HG02763 (cell line): ENCODE results near the gene ITGA11.

ENCODE experiments used
- ATAC-seq: cut with Tn5 transposase; IDR thresholded peaks from one replicate; pipeline ENCODE4 v1.9.1; 2021; ENCODE audit warnings: mild to moderate bottlenecking, moderate library complexity; ENCODE audit not compliant: unreplicated experiment

ITGA11 gene, protein sequence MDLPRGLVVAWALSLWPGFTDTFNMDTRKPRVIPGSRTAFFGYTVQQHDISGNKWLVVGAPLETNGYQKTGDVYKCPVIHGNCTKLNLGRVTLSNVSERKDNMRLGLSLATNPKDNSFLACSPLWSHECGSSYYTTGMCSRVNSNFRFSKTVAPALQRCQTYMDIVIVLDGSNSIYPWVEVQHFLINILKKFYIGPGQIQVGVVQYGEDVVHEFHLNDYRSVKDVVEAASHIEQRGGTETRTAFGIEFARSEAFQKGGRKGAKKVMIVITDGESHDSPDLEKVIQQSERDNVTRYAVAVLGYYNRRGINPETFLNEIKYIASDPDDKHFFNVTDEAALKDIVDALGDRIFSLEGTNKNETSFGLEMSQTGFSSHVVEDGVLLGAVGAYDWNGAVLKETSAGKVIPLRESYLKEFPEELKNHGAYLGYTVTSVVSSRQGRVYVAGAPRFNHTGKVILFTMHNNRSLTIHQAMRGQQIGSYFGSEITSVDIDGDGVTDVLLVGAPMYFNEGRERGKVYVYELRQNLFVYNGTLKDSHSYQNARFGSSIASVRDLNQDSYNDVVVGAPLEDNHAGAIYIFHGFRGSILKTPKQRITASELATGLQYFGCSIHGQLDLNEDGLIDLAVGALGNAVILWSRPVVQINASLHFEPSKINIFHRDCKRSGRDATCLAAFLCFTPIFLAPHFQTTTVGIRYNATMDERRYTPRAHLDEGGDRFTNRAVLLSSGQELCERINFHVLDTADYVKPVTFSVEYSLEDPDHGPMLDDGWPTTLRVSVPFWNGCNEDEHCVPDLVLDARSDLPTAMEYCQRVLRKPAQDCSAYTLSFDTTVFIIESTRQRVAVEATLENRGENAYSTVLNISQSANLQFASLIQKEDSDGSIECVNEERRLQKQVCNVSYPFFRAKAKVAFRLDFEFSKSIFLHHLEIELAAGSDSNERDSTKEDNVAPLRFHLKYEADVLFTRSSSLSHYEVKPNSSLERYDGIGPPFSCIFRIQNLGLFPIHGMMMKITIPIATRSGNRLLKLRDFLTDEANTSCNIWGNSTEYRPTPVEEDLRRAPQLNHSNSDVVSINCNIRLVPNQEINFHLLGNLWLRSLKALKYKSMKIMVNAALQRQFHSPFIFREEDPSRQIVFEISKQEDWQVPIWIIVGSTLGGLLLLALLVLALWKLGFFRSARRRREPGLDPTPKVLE

DNA sequence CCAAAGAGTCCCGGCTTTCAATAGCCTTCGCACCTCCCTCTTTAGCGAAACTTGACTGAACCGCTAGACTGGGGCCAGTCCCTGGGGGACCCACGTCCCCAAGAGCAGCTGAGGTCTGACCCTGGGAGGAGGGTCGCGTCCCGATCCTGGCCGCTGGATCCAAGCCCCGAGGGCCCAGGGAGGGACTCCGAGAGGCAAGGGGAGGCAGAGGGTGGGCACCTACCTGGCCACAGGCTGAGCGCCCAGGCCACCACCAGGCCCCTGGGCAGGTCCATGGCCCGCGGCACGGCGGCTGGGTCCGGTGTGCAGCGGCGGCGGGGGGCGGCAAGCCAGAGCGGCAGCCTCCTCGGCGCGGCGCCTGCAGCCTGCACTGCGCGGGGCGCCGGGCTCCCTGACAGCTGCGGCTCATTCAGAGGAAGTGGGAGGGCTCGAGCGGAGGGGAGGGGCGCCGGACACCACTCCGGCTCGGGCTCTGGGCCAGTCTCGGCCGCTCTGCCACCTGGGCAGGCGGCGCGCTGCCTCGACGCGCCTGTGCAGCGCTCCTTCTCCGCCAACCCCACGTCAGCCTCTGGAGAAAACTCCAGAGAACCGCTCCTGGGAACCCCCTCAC, at the start of gene ITGA11:
Gene ITGA11 (minus strand): TSS at position 372 of the 610 bp plus-strand sequence. CDS start 97 bp downstream, at position 275.
- ATAC-seq, result no peak

- no peak for ATAC-seq
Observed at GRCh38 chr15:68481321-68481720, 49.4 kb upstream of the ITGA11 start.

- no peak for ATAC-seq
Observed at GRCh38 chr15:68480296-68480695, 48.3 kb upstream of the ITGA11 start.

GRCh38 chr15:68479870-68480269, 47.9 kb upstream of the ITGA11 start:
- no peak for ATAC-seq

DNA sequence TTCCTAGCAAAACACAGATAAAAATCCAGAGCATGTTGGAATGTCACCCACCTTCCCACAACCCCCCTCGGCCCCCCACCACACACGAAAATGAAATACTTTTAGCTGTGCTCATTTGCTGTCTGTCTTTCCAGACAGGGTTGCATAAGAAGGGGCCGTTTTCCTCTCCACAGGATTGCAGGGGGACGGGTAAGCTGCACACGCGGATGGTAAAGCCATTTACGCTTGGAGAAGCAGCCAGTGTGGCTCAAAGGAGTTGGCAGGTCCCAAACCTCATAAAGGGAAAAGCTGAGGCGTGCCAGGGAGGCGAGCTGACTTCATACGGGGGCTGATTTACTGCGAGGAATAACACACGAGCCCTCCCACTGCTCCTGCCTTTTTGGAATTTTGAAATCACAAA, 47.4 kb upstream of the ITGA11 start:
- no peak for ATAC-seq

- ATAC-seq, result no peak
Observed at GRCh38 chr15:68478853-68479252, 46.9 kb upstream of the ITGA11 start.

- ATAC-seq, result no peak
Observed at GRCh38 chr15:68475449-68475848, 43.5 kb upstream of the ITGA11 start.

- ATAC-seq, result no peak
Observed at GRCh38 chr15:68471541-68471940, 39.6 kb upstream of the ITGA11 start.

GRCh38 chr15:68470976-68471375, 39.0 kb upstream of the ITGA11 start:
- no peak for ATAC-seq

- no peak for ATAC-seq
Observed at GRCh38 chr15:68470049-68470742, 38.2 kb upstream of the ITGA11 start.

DNA sequence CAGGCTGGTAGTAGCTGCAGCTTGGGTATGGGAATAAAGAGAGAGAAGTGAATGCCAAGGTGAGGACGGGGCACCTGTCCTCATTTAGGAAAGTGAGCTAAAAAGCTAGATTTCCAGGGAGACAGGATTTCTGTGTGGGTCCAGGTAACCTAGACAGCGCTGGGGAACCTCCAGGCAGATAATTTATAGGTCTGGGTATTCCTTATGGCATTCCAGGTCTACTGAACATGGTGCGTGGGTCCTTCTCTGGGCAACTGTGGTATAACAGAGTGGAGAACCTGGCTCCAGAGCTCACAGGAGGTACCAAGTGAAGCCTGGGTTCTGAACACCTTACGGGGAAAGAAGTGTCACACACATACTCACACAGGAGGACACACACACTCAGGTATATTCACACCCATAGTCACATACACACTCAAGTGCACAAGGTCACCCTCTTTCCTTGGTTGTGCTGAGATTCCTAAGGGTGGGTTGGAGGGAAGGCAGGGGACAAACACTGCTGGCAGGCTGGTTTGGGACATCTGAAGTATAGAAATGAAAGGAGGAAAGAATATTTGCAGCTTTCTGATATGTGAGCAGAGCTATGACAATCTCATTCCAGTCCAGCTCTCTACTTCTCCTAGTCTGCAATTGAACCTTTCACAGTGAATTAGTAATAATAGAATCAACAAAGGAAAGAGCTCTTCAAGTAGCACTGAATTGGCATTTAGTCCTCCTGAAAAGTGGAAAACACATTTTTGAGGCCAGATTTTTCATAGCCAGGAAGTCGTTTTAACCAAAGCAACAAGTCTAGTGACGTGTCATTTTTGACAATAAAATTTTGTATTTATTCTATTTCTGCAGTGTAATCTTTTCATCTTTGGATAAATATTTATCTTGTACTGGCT, 37.4 kb upstream of the ITGA11 start:
- ATAC-seq, result no peak

DNA sequence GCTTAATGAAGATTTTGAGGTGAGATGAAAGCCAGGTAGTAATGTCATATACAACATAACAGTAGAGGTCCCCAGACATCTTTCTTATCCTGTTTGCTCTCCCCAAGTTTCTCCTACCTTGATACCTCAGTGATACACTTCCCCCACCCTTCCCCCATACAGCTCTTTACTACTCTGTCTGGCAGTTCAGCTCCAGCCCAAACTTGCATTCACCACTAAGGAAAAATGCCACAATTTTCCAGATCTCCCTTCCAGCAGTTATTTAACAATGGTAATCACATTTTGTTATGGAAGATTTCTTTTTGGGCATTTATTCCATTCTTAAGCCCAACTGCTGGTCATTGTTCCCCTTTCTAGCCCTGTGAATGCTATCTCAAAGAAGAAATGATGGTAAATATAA, 34.9 kb upstream of the ITGA11 start:
- no peak for ATAC-seq

DNA sequence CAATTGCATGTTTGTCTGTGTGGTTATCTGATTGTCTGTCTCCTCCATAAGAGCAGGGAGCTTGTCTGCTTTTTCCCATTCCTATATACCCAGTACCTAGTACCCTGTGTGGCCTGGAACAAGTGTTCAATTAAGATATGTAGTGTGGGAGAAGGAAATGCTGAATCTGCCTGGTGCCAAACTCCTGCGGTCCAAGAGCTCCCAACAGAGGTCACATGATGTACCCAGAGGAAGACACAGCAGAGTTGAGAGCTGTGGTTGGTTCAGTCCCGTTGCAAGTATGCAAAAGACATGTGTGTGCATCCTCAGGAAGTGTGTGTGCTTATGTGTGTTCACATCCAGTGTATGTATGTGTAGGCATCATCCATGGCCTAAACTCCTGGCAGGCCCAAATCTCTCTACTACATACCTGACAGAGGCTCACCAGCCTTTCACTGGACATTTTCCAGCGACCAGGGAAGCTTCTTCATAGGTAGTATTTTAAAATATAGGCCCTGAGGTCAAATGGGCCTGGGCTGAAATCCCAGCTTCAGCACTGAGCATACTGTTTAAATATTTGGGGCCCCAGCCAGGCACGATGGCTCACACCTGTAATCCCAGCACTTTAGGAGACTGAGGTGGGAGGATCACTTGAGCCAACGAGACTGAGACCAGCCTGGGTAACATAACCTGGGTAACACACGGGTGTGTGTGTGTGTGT, 34.0 kb upstream of the ITGA11 start:
- no peak for ATAC-seq

DNA sequence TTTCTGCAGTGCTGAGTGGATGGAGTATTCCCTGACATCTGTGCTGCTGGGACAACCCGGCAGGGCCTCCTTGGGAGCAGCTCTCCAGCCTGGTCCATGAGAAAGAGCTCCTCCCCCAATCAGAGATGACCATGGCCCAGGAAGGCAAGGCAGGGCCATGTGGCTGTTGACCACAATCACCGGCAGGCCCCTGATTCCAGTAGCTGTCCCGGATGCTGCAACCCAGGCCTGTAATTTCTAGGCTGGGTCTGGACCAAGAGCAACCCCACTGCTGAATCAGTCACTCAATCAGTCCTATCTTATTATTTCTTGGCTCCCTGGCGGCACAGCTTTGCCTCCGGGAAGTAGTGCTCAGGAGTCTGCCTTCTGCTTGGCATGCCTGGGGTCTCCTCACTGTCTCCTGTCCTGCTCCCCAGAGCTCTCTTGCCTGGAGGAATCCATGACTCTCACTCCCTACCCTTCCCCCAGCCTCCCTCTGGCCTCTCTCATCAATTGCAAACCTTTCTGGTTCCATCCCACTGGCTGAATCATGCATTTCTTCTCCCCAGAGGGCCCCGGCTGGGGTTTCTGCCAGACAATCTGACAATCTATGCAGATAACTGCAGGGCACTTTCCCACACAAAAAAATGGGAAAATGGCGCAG, 32.6 kb upstream of the ITGA11 start:
- ATAC-seq, result no peak

DNA sequence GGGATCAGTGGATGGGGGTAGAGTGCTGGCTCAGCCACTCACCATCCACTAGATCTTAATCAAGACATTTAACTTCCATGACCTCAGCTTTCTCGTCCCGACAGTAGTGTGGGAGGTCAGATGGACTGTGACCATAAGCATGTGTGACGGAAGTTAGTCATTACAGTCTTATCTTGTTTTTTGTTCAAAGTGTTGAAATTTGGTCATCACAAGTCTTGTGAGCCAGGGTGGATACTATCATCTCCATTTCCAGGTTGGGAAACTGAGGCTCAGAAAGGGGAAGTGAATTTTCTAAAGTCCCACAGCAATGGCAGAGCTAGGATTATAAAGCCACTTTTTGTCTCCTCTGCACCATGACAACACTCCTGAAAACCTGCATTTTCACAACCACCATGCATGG, 32.0 kb upstream of the ITGA11 start:
- ATAC-seq, result no peak

GRCh38 chr15:68463444-68463843, 31.5 kb upstream of the ITGA11 start:
- no peak for ATAC-seq

GRCh38 chr15:68460166-68460565, 28.2 kb upstream of the ITGA11 start:
- ATAC-seq, result no peak

GRCh38 chr15:68450192-68450591, 18.2 kb upstream of the ITGA11 start:
- ATAC-seq, result no peak
